Inflammatory macrophage (primary cell): Measurements from ENCODE around the gene CLASP1.
A peak's percentile ranks its signal among the peaks of the same experiment; 100 is the strongest.
"Not testable (repeated sequence)": the region's sequence is repeated elsewhere in the genome, so short reads cannot be mapped to it uniquely, and the experiment has no call there.

Experiments used
- DNase-seq, 2 donors: peaks; one replicate each; pipeline ENCODE4 v3.0.0-alpha.2; 2020 to 2022

Gene CLASP1

GRCh38 chr2:121659933-121660332, 10.7 kb upstream of the CLASP1 start:
- DNase-seq, result no peak

- not testable (repeated sequence) for DNase-seq
Observed at GRCh38 chr2:121658393-121658792, 9.1 kb upstream of the CLASP1 start.

DNA sequence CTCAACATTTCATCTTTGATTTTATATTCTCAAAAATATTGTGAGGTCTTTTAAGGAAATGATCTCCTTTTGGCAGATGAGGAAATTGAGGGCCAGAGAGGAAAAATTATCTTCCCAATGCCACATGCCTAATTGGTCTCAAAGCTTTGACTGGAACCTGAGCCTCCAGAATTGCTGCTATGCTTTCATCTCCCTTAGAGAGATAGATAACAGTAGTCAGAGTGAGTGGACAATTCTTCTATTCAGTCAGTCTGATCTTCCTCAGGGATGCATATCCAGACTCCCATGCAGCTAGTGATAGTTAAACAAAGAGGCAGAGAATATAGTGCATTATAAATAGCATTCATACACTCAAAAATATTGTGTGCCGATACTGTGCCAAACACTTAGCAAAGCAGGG, 3.8 kb upstream of the CLASP1 start:
- no peak for DNase-seq

DNA sequence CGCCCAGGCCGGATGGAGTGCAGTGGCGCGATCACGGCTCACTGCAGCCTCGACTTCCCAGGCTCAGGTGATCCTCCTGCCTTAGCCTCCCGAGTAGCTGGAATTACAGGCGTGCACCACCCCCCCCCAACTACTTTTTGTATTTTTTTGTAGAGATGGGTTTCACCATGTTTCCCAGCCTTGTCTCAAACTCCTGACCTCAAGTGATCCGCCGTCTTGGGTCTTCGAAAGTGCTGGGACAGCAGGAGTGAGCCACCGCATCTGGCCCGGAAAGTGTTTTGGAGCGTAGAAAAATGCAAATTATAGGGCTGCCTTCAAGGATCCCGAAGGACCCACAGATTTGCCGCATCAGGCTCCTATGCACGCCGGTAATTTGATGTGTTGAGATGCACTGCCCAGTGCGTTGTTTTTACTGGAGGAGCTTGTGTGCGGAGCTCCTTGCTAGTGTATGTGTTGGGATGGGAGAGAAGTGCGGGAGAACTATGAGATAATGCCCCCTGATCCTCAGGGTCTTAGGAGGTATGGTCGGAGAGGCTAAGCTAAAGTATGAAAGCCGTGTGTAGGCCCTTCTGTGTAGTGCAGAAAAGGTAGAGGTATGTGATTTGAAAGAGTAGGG, 1.2 kb upstream of the CLASP1 start:
- DNase-seq, result peak; percentile 3 to 6

DNA sequence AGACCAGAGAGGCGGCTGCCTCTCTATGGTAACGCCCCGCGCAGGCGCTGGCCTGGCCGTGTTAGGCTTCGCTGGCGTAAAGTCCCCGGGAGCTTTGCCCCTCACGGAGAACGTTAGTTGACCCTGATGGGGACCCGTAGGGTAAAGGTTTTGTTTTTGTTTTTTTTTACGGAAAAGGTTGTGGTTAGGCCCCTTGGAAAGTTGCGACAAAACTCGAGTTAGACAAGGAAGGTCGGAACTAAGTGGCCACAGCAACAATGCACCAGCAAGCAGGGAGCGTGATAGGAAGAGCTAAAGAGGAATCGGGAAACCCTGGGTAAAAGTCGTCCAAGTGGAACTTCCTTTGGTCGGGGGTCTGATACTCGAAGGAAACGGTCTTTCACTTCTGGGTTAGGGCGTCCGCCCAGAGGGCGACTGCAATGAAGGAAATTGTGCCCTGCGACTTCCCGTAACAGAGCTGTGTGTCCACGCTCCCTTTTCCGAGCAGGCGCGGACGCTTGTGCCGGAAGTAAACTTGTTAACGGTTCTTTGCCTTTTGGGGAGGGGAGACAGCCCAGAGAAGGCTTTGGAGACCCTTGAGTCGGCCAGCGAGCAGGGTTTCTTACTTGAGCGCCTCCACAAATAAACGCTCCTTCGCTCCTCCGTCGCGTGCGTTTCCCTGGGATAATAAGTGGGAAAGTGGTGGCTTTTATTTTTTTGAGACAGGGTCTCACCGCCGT, 493 bp upstream of the CLASP1 start:
- peak; percentile 99 for DNase-seq

DNA sequence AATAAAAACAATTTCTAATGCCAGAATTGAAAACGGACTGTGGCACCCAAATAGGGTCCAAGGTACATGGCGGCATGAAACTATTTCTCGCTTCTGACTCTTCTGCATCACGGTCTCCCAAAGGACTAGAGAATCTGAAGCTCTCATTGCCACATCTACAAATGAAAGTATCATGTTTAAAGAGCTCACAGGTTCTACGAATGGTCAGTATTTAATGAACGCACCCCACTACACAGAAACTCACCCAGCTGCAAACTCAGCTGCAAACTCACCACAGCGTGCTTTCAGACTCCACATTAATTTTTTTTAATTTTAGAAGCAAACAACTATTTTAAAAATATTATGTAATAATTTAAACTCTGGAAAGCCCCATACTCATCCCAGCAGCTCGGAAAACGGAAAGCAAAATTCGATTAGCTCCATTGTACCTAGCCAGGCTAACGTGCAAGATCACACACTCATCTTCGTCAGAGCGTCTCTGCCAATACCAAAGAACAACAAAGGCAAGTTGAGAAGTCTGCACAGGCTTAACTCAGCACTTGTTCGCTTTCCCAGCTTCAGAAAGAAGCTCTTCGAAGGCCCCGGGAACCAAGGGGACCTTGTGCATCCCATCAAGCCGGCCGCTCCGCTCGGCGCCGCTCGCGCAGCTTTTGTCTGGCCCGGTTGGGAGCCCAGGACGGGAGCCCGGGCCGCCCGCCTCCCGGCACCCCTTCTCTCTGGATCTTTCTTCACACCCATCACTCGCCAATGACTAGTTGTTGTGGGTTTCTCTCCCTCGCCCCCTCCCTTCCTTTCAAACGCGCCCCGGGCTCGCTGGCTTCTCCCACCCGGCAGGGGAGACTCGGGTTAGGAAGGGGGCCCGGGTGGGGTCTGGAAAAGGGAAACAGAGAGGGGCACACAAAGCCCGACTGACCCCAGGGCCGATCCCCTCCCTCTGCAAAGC, 785 bp downstream of the CLASP1 start:
- DNase-seq, result peak; percentile 32 to 45

DNA sequence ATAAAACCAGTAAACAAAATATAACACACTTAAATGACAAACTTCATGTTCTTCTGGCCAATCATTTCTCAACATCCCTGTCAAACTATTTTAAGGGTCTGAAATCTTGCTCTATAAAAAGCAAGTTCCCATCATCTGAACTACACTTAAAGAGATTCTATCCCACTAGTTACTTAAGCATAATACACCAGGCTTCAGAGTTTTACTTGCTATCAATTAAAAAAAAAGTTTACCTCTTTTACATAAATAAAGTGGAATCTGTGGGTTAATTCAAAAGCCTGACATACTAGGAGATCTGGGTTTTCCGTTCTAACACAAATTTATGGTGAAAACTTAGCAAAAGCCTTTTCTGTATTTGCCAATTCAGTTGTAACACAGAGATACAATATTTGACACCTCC, 1.9 kb downstream of the CLASP1 start:
- DNase-seq, result no peak

GRCh38 chr2:121644715-121645114, 4.5 kb downstream of the CLASP1 start:
- no peak for DNase-seq

GRCh38 chr2:121643877-121644276, 5.4 kb downstream of the CLASP1 start:
- no peak for DNase-seq

DNA sequence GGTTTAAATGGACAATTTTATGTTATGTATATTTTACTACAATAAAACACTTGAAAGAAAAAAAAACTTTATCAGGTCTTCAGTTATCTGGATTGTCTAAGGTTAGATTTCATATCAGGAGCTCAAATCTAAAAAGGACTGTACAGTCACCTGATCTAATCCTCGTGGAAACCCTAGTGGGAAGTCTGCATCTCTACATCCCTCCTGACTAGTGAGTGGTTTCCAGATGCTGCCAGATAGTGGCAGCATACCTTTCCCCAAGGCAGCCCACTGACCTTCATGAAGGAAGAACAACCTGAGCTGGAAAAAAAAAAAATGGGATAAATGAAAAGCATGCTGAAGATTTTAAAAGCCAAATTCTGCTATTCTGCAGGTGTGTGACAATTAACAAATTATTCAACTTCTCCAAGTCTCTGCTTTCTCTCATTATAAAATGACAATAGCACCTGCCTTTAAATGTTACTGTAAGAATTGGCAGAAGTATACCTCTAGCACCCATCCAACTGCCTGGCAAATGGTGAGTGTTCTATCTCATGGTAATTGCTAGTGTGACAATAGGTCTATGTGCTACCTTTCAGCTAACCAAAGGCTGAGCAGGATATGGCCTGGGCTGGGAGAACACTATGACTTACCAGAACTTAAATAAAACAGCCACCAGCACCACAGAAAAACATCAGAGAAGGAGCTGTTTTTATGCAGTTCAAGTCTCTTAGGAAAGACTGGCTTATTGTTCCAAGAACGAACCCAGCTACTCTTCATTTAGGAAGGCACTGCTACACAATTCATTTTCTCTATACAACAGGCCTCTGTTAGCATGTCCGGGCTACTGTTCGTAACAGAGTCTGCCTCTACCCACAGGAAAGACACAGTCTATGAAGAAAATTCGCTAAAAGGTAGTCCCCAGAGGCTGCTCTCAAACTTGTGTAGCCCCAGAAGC, 8.6 kb downstream of the CLASP1 start:
- DNase-seq, result no peak

DNA sequence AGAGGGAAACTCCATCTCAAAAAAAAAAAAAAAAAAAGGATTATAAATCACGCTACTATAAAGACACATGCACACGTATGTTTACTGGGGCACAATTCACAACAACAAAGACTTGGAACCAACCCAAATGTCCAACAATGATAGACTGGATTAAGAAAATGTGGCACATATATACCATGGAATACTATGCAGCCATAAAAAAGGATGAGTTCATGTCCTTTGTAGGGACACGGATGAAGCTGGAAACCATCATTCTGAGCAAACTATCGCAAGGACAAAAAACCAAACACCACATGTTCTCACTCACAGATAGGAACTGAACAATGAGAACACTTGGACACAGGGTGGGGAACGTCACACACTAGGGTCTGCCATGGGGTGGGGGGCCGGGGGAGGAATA, 9.4 kb downstream of the CLASP1 start:
- not testable (repeated sequence) for DNase-seq

DNA sequence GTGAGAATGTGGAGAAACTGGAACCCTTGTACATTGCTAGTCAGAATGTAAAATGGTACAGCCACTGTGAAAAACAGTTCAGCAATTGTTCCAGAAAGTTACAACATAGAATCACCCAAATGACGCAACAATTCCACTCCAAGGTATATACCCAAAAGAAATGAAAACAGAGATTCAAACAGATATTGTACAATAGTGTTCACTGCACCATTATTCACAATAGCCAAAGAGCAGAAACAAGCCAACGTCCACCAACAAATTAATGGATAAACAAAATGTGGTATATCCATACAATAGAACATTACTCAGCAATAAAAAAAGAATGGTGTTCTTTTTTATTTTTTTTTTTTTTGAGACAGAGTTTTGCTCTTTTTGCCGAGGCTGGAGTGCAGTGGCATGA, 10.9 kb downstream of the CLASP1 start:
- peak in 1 of 2 donors; percentile 8 for DNase-seq

DNA sequence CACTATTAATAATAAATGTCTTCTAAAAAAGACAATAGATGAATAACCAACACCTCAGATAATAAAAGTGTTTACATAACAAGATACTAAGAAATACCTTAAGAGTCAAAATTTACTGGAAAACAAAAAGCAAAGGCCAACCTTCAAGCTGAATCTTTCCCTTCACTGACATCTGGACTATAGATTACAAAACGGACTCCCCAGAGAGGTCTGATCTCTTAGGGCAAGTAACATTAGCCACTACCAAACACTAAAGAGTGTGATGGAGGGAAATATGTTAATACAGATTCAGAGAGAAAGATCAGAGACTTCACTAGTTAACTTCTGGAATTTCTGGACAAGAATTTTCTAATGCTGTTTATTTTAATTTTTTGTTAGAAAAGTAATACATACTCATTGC, 13.9 kb downstream of the CLASP1 start:
- DNase-seq, result no peak

DNA sequence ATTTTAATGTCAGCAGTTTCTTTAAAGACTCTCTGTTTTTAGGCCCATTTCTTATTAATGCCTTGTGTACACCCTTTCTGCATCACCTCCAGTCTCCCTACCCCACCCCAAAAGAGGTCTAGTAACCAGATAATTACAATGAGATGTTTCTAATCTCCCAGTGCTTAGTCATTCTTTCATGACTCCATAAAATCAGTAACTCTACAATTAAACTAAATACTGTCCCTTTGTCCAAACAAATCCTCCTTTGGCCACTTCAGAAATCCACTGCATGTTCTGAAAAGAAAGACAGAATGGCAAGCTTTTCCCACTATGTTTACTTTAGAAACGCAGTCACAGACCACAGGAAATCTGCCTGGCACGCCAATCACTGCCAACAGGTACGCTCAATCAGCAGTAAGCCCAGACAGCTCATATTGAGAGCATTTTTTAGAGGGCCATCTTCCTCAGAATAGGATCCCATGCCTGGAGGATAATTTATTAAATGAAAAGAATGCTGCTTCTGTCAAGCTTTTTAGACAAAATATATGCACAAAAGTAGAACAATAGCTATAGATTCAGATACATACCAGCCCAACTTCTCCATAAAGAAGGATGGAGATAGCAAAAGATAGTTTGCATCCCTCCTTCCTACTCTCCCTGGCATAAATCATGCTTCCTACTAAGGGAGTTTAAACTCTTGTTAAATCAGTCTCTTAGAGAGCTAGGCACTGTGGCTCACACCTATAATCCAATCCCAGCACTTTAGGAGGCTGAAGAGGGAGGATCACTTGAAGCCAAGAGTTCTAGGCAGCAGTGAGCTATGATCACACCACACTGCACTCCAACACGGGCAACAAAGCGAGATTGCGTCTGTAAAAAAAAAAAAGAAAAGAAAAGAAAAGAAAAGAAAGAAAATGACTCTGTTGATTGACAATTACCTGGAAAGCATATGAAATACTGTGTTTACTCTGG, 14.6 kb downstream of the CLASP1 start:
- DNase-seq, result no peak

GRCh38 chr2:121633463-121633862, 15.8 kb downstream of the CLASP1 start:
- DNase-seq, result no peak

GRCh38 chr2:121627525-121628050, 21.7 kb downstream of the CLASP1 start:
- no peak for DNase-seq

- DNase-seq, result no peak
Observed at GRCh38 chr2:121626777-121627524, 22.3 kb downstream of the CLASP1 start.

GRCh38 chr2:121625953-121626352, 23.3 kb downstream of the CLASP1 start:
- DNase-seq, result no peak

DNA sequence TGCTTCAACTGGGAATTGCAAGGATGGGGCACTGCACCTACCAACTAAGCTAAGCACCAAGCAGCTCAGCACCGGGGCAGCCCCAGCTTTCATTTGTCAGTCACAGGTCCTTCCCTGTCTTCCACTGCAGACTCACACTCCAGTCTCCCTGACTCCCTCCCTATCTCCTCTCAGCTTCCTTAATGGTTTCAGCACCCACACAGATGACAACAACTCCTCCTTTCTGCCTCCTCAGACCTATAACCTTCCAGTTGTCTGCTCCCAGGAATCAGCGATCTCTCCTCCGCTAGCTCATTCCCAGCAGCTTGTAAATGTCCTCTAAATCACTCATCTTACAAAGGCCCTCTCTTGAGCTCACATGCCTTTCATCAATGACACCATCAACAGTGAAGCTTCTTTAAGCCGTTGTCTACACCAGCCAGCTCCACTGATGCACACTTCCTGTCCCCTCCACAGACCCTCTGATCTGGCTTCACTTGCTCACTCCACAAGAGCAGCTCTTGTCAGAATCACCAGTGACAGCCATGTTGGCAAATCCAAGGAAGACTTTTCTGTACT, 32.1 kb downstream of the CLASP1 start:
- DNase-seq, result no peak

DNA sequence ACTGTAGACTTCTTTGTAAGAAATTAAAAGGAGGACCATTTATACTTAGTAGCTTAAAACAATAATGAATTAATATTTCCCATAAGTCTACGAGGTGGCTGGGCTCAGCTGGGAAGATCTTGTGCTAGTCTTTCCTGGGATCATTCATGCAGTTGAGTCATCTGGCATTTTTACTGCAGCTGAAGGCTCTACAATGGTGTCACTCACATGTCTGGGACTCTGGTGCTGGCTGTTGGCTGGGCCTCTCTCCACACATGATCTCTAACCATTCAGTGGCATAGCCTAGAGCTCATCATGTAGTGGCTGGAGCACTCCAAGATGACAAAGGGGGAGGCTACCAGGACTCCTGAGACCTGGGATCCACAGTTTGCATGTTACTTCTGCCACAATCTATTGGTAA, 35.5 kb downstream of the CLASP1 start:
- DNase-seq, result no peak
